Measurements from ENCODE around the gene CLDN9.

Gene CLDN9

DNA sequence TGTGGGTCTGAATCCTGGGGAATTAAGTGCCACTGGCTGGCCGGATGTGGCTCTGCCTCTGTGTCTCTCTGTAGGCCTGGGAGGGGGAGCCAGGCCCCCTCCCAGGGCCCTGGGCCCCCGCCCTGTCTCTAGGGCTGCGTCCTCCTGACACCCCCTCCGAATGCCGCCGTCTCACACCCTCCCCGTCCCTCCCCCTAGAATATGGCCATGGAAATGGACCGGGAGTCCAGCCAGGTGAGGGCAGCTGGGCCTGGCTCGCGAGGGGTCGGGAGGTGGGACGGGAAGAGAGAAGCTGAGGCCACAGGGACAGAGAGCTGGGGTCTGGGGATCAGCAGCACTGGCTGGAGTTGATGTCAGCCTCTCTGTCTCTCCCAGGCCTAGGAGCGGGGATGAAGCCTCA is 16.4 kb upstream of the CLDN9 start:
- DNase-seq = no peak

DNA sequence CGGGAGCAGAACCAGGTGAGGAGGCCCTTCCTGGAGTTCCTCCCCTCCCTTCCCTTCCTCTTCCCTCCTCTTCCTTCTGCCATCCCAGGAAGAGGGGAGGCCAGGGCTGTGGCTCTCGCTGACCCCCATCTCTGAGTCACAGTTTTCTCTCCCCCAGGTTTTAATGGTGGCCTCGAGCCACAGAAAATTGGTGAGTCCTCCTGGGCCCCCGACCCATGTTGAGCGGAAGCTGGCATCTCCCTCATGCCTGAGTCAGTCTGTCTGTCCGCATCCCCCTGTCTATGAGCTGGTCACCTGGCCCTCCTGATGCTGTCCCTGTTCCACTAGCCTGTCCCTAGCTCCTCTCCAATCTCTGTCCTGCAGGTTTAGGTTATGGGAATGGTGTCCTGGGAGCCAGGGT is 12.8 kb upstream of the CLDN9 start:
- no peak for DNase-seq

DNA sequence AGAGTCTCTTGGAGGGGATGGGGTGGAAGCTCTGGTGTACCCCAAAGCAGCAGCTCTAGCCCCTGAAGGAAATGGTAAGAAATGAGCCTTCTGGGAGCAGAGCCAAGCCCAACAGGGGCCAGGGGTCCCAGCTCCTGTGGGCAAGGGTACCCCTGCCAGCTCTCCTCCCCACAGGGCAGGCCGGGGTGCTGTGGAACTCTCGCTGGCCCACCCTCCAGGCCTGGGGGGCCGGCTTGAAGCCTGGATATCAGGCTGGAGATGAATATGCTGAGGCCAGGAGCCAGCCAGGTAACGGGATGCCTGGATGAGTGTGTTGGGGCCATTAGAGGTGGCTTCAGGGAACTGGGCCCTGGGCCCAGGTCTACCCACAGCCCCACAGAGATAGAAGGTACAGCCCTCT is 12.2 kb upstream of the CLDN9 start:
- no peak for DNase-seq

DNA sequence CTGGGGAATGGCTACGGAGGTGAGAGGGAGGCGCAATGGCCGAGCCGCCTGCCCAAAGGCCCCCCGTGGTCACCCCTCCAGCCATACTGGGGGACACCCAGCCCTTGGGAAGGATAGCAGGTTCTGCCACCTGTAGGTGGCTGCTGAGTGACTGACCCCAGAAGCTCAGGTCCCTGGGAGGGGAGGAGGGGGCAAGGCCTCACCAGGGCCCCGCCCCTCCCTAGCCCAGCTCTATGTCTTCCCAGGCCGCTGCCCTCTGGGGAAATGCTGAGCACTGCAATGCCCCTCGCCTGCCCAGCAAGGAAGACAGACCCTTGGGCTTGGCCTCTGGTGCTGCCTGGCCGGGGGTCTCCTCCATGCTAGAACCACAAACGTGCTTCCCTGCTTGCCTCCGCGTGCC is 11.4 kb upstream of the CLDN9 start:
- DNase-seq = no peak

DNA sequence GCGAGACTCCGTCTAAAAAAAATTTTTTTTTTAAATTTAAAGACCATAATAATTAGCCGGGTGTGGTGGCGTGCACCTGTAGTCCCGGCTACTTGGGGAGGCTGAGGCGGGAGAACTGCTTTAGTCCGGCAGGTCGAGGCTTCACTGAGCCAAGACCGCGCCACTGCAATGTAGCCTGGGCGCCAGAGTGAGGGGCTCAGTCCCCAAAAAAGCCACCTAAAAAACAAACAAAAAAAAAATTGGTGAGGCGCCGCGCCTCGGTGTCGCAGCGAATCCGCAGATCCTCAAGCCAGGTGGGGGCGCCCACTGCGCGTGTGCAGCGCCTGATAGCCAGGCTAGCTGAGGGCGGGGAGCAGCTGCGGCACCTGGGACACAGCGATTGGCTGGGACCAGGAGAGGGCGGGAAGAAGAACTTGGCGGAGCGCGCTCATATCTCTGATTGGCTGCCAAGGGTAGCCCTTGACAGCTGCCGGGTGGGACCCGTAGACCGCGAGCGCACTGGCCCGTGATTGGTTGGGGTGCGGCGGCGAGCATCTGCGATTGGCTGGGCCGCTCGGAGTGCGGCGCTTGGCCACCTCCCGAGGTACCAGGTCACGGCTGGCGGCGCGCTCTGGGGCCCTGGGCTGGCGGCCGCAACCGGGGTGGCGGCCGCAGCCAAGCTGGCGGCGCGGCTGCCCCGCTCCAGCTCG is 9.0 kb upstream of the CLDN9 start:
- peak; percentile 96 to 98 for DNase-seq

DNA sequence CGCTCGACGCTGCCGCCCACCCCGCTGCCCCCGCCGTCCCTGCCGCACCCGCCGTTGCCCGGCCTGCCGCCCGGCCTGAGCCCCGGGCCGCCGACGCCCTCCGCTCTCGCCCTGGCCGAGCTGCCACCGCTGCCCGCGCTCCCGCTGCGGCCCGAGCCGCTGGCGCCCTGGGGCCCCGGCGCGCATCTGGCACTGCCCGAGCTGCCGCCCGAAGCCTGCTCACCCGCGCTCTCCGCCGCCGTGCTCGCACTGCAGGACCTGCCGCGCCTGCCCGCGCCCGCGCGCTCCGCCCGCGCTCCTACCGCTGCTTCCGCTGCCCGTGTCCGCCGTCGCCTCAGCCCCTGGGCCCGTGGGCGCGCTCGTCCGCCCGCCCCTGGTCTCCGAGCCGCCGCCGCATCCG is 8.4 kb upstream of the CLDN9 start:
- DNase-seq = no peak

DNA sequence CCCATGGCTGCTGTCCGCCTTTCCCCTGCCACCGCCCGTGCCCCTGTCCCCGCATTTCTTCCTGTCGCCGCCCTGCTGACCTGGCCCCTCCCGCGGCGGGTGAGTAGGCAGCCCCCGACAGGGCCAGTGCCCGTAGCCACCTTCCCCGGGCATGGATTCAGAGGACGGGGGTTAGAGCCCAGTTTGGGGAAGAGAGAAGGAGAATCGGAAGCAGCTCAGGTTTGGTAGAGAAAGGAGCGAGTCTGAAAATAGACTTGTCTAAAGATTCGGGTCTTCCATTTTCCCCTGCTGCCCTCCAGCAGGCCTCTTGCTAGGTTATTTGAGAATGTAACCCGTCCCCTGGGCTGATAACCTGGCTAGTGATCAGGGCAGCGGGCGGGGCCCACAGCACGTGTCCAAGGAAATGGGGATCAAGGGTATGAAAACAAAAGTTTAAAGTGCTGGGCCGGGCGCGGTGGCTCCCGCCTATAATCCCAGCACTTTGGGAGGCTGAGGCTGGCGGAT is 7.9 kb upstream of the CLDN9 start:
- DNase-seq = no peak

DNA sequence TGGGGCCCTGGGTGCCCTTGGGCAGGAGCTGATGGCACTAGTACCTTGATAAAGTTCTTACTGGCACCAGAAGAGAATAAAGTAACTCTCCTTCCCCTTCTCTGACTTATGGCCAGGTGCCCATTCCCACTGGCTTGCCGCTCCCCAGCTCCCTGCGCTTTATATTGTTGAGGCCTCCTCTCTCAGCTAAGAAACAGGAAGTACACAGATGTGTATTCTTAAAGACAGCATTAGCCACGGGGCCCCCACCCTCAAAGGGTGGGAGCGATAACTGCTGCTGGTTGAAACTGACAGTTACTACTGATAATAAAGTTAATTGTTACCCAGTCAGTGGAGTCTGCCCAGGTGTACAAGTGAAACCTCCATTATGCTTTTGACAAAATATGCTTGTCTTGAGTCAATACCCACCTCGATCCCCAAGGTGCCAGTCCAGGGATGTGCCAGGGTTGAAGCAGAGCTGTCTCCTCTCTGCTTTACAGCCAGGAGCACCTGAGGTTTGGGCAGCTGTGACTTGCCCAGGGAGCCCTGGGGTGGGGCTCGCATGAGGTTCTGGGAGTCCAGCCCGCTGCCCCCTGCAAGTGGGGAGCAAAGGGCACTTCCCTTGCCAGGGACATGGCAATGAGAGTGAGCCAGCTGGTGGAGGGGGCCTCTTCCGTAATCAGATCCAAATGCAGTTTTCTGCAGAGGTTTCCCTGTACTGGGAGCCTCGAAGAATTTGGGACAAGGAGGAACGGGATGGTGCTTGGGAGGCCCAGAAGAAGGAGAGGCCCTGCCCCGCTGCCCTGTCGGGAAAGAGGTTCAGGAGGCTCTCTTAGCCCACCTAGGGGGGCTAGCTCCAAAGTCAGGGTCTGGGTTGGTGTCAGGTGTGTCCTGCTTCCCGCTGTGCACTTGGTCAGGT is 5.4 kb upstream of the CLDN9 start:
- DNase-seq = no peak

DNA sequence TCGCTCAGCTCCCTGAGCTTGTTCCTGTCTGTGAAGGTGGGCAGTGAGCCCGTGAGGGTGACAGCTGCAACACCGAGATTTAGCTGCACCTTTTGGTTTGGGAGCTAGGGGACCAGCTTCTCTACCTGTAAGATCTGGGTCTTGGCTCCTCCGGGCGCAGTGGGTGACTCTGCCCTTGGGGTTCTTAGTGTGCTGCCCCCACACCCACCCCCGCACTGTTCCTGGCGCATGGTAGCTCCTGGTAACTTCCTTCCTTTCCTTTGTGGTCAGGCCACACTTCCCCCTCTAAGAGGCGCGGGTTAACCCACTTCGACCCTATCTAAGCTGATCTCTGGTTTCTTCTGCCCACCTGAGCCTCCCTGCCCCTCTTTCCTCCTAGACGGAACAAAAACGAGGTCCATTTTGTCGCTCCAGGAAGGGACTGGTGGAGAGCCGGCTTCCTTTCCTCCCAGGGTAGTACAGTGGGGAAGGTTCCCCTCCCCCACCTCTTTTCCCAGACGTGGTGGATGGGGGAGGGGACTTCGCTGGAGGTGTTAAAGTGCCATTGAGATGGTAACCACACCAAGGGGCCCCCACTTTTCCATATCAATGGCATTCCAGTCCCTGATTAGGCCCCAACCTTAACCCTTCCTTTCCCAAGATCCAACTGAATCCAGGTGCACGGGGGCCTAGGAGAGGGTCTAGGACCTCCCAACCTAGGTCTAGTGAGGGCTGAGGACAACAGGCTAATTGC is 4.6 kb upstream of the CLDN9 start:
- no peak for DNase-seq

DNA sequence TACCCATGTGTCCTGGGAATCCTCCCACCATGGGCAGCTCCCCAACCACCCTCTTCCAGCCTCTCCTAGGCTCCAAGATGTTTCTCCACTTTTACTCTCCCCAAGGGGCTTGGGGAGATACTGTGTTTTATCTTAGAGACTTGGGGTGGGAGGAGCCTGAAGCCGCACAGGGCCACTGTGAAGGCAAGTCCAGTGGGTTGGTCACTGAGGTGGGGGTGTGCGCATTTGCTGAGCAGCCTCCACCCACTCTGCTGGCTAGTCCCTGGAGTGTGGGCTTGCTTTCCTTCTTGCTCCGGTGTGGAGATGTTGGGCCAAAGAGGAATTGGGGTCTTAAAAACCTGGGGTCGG is 4.1 kb upstream of the CLDN9 start:
- DNase-seq = no peak

DNA sequence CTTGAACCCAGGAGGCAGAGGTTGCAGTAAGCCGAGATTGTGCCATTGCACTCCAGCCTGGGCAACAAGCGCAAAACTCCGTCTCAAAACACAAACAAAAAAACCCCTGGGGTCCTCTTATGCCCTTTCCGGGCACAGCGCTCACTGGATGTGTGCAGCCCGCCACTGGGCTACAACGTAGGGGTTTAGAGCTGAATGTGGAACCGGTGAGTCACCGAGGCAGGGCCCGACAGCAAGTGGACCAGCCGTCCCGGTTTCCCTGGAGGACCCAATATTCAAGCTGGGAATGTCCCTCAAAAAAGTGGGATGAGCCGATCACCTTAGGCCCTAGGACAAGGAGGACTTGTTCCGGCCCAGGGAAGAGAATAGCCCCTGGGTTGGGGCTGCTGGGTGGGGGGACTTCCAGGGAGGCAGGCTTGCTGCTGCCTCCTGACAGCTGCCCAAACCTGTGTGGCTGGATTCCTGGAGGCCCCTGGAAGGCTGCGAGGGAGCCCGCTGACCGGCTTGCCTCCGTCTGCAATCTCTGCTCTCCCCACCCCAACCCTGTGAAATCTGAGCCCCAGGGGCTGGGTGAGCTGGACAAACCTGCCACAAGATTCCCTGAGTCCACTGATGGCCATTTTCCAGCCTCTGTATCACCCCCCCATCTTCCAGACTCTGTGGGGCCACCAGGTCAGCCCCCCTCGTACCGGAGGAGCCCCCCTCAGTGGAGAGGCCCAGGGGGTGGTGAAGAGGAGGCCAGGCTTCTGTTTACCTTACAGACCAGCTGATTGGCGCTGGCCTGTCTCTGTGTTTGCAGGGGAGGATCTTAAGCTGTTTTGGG is 2.9 kb upstream of the CLDN9 start:
- DNase-seq = no peak

DNA sequence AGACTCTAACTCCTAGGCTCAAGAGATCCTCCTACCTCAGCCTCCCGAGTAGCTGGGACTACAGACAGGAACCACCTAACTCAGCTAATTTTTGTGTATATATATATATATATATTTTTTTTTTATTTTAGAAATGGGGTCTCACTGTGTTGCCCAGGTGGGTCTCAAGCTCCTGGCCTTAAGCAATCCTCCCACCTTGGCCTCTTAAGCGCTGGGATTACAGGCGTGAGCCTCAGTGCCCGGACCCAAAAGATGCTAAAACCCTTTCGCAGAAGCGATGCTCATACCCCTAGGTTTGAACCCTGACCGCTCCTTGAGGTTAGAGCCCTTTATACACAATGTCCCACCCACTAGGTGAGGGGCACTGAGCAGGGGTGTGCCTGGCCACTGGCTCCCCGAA is 2.2 kb upstream of the CLDN9 start:
- DNase-seq = no peak

DNA sequence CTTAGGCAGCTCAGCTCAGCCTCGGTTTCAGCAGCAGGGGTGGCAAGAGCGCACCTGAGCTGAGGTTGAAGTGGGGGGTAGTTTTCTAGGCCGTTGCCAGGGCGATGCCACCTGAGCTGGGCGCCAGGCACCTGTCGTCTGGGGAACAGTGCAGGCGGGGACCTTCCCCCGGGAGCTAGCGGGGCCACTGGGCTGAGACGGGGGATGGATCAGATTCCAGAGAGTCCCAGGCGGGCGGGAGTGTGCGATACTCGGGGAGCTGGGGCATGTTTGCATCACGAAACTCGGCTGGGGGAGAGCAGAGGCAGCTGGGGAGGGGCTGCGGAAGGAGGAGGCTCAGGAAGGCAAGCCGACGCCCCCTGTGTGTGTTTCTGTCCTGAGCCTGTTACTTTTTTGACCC is 477 bp upstream of the CLDN9 start:
- no peak for DNase-seq

DNA sequence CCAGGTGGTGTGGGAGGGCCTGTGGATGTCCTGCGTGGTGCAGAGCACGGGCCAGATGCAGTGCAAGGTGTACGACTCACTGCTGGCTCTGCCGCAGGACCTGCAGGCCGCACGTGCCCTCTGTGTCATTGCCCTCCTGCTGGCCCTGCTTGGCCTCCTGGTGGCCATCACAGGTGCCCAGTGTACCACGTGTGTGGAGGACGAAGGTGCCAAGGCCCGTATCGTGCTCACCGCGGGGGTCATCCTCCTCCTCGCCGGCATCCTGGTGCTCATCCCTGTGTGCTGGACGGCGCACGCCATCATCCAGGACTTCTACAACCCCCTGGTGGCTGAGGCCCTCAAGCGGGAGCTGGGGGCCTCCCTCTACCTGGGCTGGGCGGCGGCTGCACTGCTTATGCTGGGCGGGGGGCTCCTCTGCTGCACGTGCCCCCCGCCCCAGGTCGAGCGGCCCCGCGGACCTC is 798 bp downstream of the CLDN9 start:
- DNase-seq = no peak

DNA sequence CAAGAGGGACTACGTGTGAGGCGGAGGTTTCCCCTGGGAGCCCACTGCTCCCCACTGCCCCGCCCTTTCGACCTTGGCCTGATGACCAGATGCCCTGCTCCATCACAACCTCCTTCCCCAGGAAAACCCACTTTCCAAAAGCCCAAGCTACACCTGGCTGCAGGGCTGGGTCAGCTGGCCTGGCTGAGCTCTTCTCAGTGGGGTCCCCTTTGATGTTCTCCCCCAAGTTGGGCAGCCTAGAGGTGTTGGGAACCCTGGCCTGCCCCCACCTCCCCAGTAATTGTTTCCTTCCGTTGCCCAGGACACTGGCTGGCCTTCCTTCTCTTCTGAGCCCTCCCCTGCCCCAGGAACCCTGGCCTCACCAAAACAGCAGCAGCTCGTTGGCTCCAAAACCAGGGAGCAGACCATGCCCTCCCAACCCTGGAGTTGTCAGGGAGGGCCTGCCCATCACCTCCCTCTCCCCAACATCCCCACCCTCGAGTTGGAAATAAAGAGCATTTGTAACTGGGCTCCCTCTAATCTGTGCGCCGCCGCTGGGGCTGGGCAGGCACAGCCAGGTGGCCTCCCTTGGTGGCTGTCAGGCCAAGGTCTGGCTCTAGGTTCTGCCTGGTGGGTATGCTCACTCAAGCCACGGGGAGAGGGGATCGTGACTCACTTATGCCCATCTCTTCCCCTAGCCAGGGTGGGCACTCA is 1.4 kb downstream of the CLDN9 start:
- no peak for DNase-seq

DNA sequence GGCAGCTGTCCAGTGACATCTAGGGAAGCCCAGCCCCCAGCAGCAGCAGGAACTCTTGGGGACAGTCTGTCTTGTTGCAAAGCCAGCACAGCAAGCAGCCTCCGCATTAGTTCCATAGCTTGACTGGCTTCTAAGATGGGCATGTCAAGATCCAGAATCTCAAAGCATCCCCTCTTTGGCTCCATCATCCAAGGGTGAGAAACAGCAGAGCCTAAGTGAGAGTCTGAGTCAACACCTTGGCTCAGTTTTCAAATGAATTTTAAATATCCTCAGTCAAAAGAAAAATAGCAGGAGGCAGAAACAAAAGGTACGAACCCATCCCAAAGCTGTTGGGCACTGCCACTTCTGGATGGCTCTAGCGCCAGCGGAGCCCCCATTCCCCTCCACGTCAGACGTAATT is 2.2 kb downstream of the CLDN9 start:
- no peak for DNase-seq

DNA sequence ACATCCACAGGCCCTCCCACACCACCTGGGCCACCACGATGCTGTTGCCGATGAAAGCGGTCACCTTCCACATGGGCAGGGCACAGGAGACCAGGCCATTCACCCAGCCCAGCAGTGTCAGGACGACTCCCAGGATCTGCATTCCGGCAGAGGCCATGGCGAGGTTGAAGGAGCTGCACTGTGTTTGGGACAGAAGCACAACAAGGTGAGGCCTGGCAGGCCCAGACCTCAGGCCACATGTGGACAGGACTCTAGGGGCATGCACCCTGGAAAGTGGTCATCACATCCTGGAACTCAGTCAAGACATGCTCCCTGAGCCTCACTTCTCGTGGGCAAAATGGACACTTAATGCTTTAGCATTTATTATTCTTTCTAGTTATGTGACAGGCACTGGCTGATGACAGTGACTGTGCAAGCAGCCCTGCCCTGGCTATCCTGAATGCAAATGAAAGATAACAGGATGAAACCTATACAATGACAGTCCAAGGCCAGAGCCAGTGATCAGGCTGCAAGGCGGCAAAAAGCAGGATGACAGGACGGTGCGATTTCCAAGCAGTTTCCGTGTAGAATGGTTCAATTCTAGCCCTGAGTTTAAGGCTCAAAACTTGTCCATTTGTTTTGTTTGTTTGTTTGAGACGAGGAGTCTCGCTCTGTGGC is 3.3 kb downstream of the CLDN9 start:
- no peak for DNase-seq

DNA sequence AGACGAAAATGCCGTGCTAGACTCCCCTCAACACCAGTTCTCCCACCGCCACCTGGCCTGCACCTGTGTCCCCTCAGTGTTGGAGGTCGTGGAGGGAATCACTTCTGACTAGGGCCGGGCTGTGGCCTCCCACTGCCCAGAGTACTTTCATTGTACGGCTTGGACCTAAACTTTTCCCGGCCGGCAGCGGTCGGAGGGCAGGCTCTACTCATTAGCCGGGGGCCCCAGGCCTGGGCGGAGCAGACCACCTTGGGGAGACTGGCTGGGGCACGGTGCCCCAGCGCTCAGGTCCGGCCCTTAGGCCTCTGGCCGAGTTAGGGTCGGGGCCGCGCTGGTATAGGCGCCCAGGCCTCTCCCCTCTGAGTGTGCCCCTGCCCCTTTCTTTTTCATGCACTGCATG is 4.6 kb downstream of the CLDN9 start:
- DNase-seq = no peak

DNA sequence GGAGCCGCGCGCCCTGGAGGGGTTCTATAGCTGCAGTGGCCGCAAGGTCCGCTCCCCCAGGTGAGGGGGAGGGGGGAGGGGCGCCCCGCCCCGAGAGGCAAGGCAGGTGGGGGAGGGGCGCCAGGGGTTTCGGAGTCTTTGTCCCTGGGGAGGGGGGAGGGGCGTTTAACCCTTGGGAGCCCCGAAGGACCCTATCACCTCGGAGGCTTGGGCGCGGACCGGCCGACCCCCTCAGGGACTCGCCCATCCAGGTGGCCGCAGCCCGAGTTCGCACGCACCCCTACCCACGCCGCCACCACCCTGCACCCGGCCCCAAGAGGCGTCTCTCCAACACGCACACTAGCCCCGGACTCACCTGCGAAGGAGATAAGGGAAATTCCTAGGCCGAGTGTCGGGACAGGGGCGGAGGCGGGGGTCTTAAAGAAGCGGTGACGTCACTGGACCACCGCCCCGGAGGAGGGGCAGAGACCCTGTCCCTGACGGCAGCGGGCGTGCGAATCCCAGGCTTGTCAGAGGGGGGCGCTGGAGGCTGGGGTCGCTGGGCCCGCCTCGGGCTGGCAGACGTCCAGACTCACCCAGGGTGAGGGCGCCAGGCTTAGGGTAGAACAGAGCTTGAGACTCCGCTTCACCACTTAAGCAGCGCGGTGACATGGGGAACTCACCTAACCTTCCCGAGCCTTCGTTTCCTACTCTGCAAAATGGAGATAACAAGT is 5.2 kb downstream of the CLDN9 start, which contains the start of gene CLDN6:
TSS of gene CLDN6 (minus strand) at position 390 of the 713 bp plus-strand sequence. CDS start 2,162 bp downstream, outside the sequence.
- no peak for DNase-seq

DNA sequence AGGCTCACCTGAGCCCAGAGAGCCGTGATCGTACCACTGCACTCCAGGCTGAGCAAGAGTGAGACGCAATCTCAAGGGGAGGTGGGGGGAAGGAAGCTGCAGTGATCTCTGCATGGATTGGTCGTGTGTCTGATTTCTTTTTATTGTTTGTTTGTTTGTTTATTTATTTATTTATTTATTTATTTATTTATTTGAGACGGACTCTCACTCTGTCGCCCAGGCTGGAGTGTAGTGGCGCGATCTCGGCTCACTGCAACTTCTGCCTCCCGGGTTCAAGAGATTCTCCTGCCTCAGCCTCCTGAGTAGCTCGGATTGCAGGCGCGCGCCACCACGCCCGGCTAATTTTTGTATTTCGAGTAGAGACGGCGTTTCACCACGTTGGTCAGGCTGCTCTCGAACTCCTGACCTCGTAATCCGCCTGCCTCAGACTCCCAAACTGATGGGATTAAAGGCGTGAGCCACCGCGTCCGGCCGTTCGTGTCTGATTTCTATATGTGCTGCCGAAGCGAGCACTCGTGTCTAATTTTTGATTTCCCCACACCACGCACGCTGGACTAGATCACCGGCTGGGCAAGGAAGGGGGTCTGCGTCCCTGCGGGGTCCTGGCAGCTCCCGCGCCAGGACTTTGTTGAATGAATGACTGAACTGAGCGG is 7.0 kb downstream of the CLDN9 start:
- no peak for DNase-seq
